PC-3 (cell line): ENCODE results near the gene IQCE.

Experiments
- CTCF ChIP-seq: fragments of 300-600 bp; sonication (generic); conservative IDR thresholded peaks from 2 replicates; pipeline ENCODE4 v1.5.1; 2017; ENCODE audit warnings: antibody characterized with exemption, low read depth, mild to moderate bottlenecking, low read length
- EZH2 ChIP-seq: fragments of 300-600 bp; sonication (generic); IDR thresholded peaks from one replicate; pipeline ENCODE4 v1.6.1; 2017; ENCODE audit warnings: antibody characterized with exemption, mild to moderate bottlenecking, low read length; ENCODE audit not compliant: unreplicated experiment

GRCh38 chr7:2651336-2651735 is 92.6 kb downstream of the IQCE start:
- TF ChIP-seq CTCF (no peak), EZH2 (no peak)
